NCI-H1417 (cell line): ENCODE data around the gene EGFL7.

ENCODE experiments used
- DNase-seq, 3 experiments: peaks; one replicate each; lab custom pipeline; 2025; lab: John Stamatoyannopoulos, UW

Gene EGFL7

GRCh38 chr9:136644343-136644592 is 18.4 kb upstream of the EGFL7 start:
- peak in 2 of 3 experiments; percentile 41 to 51 for DNase-seq

- DNase-seq = no peak
These were observed 17.9 kb upstream of the EGFL7 start for GRCh38 chr9:136644593-136645351.

GRCh38 chr9:136645352-136645902 is 17.3 kb upstream of the EGFL7 start:
- no peak for DNase-seq

DNA sequence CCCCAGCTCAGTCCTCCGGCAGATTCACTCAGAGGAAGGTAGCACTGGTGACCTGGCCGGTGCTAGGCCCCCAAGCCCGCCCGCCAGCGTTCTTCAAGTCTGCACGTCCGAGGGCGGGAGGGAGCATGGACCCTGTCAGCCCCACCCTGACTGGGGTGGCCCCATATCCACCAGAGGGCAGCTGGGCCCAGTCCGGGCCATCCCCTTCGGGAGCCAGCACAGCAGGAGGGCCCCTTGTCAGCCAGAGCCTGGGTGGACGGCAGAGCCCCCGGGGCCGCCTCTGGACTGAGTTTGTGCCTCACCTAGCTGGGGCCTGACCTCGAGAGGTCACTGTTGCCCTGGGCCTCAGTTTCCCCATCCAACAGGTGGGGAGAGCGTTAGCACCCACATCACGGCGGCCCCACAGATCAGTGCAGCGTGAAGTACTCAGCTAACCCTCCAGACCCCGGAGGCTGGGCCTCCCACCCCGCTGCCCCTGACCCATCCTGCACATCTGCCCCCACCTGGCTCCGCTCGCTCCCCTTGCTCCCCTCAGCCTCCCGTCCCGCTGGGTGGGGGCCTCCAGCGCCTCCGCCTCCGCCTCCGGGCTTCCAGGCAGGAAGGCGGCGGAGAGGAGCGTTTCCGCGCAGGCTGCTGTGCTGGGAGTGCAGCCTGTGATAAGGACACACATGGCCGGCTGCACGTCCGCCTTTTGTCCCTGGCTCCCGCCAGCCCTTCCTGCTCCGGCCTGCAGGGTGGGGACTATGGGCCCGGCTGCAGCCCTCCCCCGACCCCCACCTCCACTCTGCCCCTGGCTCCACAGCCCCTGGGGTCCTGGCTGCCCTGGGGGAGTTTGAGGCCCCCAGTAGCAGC is 16.6 kb upstream of the EGFL7 start:
- DNase-seq = no peak

DNA sequence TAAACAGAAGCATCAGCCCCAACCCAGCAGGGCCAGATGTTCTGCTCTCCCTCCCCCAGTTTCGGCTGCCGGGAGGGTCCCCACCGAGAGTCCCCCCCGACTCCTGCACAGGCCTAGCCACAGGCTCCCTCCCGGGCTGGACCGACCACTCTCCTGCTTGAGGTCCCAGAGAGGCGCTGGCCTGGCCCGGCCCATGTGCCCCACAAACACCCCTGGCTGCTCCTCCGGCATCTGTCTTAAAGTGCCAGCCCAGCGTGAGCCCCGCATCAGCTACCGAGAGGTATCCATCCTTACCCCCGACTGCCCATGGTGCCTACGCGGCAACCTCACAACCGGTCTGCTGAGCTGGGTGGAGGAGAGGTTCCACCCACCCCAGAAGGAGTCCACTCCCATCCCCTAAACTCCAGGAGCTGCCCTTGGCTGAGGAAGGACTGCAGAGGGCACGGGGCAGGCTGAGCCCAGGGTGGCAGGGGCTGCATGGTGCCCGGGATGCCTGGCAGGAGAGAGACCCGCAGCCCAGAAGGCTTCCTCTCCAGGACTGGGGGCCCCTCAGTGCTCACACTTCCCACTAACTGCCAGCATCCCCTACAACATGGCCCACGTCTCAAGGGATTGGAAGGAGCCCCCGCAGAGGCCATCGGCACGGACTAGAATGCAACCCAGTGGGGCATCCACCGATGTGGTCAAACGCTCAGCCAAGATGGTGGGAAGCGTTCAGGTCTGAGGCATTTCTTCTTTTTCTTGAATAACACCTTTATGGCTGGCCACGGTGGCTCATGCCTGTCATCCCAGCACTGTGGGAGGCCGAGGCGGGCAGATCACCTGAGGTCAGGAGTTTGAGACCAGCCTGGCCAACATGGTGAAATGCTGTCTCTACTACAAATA is 15.6 kb upstream of the EGFL7 start:
- DNase-seq = no peak

- DNase-seq = peak in 1 of 3 experiments; percentile 29
These were observed 14.0 kb upstream of the EGFL7 start for GRCh38 chr9:136648751-136649150.

- DNase-seq = no peak
These were observed 12.7 kb upstream of the EGFL7 start for GRCh38 chr9:136650021-136650420.

DNA sequence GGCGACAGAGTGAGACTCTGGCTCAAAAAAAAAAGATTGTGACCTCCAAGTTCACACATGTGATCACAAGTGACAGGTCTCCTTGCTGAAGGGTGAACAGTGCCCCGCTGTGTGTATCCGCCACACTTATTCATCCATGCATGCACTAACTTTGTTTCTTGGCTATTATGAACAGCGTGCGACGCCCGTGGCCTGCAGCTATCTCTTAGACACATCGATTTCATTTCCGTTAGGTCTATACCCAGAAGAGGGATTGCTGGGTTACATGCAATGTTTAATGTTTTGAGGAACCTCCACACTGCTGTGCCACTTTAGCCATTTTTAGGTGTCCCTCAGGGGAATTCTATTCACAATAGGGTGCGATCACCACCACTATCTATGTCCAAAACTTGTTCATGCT is 12.1 kb upstream of the EGFL7 start:
- no peak for DNase-seq

- no peak for DNase-seq
These were observed 10.9 kb upstream of the EGFL7 start for GRCh38 chr9:136651860-136652259.

GRCh38 chr9:136653323-136654079 is 9.2 kb upstream of the EGFL7 start:
- no peak for DNase-seq

DNA sequence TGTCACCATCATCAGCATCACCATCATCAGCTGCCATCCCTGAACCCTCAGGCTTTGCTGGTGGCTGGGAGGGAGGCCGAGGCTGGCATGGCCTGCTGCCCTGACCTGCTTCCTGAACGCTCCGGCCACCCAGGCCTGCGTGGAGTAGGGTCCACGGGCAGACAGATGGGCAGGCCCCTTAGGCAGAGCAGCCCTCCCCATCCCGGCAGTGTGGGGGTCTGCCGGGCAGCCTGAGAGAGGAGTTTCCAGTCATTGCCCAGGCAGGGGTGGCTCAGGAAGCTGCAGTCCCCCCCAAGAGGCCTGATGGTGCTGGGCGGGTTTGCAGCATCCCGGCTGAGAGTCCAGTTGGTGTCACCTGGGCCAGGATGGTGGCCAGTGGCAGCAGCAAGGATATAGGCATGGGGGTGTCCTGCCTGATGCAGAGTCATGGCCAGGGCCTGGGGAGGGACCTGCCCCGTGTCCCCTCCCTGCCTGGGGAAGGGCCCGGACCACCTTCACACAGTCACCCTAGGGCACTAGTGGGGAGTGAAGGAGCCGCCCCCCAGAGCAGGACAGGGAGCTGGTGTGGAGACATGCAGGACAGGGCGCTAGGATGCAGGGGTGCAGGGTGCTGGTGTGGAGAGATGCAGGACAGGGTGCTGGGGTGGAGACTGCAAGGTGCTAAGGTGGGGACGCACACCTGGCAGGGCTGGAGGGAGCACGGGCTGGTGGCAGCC is 7.7 kb upstream of the EGFL7 start:
- no peak for DNase-seq

- DNase-seq = no peak
These were observed 7.1 kb upstream of the EGFL7 start for GRCh38 chr9:136655536-136656182.

- DNase-seq = no peak
These were observed 6.5 kb upstream of the EGFL7 start for GRCh38 chr9:136656183-136656738.

GRCh38 chr9:136656795-136657611 is 5.7 kb upstream of the EGFL7 start:
- DNase-seq = peak in 1 of 3 experiments; percentile 25

DNA sequence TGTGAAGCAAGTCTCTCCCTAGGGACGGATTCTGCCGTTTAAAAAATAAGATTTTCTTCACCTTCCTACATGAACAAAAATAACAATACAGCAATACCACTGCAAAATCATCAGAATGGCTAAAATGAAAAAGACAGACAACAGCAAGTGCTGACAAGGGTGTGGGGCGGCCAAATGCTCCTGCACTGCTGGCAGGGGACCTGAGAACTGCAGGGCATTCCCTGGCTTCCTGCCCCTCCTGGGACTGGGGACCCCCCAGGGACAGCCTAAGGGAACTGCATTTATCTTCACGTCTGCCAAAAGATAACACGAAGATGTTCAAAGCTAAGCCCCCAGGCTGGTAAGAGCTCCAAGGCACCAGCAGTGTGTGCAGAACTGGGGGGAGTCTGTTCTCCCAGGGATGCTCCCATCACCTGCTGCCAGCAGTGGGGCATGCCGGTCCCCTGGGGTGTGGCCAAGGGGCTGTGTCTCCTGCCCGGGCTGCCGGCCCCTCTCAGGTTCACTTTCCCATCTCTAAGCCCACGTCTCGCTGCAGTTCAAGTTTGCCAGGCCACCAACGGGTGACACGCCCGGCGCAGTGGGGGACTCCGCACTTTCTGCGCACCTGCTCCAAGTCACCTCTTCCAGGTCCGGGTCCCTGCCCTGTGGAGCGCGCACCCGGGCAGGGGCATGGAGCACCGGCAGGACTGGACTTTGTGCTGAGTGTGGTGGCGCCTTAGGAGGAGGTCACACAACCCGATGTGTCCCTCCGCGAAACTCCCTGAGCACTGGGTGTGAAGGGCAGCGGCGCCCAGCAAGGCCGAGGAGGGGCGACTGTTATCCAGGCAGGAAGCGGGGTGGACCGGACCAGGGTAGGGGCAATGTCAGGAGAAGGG is 4.5 kb upstream of the EGFL7 start:
- DNase-seq = peak in 2 of 3 experiments; percentile 40 to 48

DNA sequence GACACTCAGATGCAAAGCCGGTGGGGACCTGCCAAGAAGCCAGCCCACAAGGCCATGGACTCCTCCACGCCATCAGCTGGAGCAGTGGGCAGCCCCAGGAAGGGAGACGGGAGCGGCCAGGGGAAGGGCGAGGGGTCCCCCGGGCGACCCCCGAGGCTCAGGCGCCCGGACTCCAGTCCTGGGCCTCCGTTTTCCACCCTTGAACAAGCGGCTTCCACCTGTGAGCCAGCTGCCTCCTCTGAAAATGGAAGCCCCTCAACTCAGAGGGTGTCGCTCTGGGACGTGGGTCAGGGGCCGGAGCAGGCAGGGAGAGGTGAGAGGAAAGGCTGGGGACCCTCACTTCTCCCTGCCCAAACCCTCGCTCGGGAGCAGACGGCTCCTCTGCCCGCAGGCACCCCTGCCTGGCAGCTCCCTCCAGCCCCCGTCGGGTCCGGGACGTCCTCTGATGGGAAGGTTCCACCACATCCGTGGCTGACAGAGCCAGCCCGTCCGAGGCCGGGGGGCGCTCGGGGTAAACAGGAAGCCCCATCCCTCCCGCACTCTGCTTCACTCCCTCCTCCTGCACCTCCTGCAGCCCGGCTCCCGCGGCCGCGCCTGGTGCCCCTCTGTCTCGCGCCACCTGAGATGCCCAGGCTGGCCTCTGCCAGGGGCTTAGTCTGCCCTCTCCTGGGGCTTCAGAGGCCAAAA is 3.7 kb upstream of the EGFL7 start:
- DNase-seq = no peak
